HG03565 (cell line): ENCODE data around the gene NDUFC2.
"Not testable (repeated sequence)": the region's sequence is repeated elsewhere in the genome, so short reads cannot be mapped to it uniquely, and the experiment has no call there.

Experiments
- ATAC-seq: cut with Tn5 transposase; IDR thresholded peaks from one replicate; pipeline ENCODE4 v1.9.1; 2021; ENCODE audit warnings: mild to moderate bottlenecking, moderate library complexity; ENCODE audit not compliant: unreplicated experiment

Gene NDUFC2

GRCh38 chr11:78056093-78056492 lies 23.6 kb downstream of the NDUFC2 start:
- ATAC-seq = no peak

- no peak for ATAC-seq
Measured at GRCh38 chr11:78054971-78055370, 24.7 kb downstream of the NDUFC2 start.

DNA sequence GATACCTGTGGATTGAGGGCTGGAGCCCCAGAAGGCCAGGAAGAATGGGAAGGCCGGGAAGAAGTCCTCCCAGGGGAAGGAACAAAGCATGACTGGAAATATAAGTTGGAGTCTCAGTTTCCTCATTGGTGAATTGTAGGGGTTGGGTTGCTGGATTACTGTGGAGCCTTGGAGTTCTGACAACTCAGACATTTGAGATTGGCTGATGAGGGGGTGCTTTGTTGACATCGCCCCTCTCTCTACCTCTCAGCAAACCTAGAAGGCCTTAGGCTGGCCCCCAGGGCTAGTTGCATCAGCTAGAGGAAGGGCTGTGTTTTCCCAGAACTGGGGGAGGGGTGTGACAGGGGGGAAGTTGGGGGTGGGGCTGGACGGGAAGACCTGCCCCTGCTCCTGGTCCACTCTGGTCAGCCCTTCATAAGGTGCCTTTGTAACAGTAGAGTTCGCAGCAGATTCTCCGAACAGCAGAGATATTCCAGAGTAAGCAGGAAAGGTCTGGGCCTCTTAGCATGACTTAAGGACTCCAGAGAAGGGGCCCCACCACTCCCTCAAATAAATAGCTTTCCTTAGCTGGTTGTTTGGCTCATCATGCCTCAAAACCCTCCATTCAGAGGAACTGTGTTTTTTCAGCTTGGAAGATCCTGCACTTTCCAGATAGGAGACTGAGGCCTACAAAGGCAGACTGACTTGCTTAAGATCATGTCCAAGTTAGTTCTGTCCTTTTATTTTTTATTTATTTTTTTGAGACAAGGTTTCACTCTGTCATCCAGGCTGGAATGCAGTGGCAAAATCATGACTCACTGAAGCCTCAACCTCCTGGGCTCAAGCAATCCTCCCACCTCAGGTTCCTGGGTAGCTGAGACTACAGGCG lies 28.5 kb downstream of the NDUFC2 start:
- no peak for ATAC-seq

DNA sequence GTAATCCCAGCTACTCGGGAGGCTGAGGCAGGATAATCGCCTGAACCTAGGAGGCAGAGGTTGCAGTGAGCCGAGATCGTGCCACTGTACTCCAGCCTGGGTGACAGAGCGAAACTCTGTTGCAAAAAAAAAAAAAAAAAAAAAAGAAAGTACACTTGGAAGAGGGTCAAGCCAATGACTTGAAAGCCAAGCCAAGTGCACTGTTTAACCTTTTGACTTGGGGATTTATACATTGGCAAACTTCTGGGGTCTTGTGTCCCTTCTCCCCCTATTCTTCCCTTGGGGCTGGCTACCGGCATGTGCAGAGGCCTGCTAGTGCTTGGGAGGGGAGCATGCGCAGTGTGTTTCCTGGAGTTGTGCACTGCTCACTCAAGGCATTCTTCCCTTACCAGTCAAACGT lies 30.3 kb downstream of the NDUFC2 start:
- ATAC-seq = no peak

DNA sequence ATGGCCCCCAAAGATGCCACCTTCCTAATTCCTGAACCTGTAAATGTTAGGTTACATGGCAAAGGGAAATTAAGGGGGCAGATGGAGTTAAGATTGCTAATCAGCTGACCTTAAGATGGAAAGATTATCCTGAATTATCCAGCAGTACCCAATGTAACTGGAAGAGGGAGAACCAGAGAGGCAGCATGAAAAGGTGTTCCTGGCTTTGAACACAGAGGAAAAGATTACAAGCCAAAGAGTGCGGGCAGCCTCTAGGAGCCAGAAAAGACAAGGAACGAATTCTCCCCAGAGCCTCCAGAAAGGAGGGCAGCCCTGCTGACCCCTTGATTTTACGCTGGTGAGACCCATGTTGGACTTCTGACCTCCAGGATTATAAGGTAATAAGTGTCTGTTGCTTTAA lies 31.1 kb downstream of the NDUFC2 start:
- ATAC-seq = no peak

GRCh38 chr11:78046486-78046854 lies 33.2 kb downstream of the NDUFC2 start:
- ATAC-seq = no peak

- ATAC-seq = no peak
Measured at GRCh38 chr11:78045851-78046485, 33.7 kb downstream of the NDUFC2 start.

DNA sequence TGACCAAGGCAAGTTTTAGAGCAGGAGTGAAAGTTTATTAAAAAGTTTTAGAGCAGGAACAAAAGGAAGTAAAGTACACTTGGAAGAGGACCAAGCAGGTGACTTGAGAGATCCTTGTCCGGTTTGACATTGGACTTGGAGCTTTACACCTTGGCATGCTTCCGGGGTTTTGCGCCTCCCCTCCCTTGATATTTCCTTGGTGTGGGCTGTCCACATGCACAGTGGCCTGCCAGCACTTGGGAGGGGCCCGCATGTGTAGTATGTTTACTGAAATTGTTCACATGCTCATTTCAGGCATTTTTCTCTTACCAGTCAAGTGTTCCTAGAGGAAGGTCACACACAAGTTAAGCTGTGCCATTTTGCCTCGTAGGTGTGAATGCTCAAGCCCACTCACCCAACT lies 35.0 kb downstream of the NDUFC2 start:
- ATAC-seq = no peak

- no peak for ATAC-seq
Measured at GRCh38 chr11:78041843-78042440, 37.7 kb downstream of the NDUFC2 start.

DNA sequence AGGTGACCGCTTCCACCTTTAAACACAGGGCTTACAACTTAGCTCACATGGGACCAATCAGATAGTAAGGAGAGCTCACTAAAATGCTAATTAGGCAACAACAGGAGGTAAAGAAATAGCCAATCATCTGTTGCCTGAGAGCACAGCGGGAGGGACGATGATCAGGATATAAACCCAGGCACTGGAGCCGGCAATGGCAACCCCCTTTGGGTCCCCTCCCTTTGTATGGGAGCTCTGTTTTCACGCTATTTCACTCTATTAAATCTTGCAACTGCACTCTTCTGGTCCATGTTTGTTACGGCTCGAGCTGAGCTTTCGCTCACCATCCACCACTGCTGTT lies 38.3 kb downstream of the NDUFC2 start:
- not testable (repeated sequence) for ATAC-seq

DNA sequence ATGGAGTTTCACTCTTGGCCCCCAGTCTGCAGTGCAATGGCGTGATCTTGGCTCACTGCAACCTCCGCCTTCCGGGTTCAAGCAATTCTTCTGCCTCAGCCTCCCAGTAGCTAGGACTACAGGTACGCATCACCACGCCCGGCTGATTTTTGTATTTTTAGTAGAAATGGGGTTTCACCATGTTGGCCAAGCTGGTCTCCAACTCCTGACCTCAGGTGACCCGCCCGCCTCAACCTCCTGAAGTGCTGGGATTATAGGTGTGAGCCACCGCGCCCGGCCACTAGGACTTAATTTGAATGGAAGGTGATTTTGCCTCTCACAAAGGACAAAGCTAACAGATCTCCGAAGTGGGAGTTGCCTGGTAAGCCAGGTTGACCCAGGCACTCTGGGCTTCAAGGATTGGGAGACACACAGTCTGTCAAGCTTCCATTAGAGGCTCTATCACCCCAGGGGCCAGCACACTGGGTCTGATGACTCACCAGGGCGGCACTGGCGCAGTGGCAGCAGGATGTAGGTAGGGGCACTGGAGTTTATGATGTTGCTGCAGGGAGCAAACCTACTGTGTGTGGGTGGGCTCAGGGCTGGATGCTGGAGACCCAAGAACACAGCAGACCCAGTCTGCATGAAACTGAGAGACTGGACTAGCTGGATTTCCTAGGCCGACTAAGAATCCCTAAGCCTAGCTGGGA lies 38.8 kb downstream of the NDUFC2 start:
- no peak for ATAC-seq

DNA sequence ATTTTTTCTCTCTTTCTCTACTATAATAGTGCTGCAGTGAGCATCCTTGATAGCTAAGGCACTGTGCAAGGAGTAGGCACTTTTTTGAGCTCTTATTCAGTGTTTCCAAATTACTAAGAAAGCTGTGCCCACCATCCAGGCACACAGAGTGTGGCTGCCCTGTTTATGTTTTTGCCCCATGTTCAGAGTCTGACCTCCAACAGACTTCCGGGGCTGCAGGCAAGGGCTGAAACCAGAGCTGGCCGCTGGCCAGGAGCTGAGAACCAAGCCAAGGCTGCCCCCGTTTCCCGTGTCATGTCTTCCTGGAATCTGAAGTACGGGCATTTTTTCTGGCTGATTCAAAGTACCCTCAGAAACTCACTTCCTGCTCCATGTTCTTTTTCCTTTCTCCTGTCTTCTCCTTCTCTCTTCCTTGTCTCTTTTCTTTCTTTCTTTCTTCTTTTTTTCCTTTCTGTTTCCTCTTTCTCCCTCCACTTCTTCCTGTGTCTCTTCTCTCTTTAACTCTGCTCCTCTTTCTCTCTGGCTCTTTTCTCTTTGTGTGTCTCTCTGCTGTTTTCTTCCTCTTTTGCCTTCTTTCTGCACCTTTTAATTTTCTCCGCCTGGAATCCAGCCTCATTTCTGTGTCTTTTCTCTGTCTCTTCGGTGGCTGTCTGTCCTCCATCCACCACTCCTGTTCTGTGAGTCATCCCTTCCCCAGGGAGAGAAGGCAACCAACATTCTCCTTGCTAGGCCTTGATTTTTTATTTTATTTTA lies 39.6 kb downstream of the NDUFC2 start:
- ATAC-seq = no peak

GRCh38 chr11:78039391-78039918 lies 40.2 kb downstream of the NDUFC2 start:
- no peak for ATAC-seq

- no peak for ATAC-seq
Measured at GRCh38 chr11:78038697-78039313, 40.9 kb downstream of the NDUFC2 start.

- ATAC-seq = no peak
Measured at GRCh38 chr11:78037825-78038620, 41.6 kb downstream of the NDUFC2 start.

- ATAC-seq = no peak
Measured at GRCh38 chr11:78037056-78037455, 42.6 kb downstream of the NDUFC2 start.

DNA sequence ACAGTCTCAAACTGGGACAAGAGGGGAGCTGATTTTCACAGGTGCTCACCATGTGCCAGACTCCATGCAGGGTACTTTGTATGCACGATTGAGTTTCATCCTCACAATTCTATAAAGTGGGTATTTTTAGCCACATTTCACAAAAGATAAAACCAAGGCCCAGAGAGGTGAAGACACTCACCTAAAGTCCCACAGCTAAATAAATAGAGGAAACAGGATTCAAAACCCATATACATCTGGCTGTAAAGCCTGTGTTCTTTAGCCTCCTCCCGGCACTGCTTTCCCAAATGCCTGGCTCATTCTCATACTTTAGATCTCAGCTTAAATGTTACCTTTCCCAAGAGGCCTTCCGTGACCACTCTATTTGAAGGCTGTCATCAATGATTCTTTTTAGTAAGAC lies 43.3 kb downstream of the NDUFC2 start:
- ATAC-seq = no peak

DNA sequence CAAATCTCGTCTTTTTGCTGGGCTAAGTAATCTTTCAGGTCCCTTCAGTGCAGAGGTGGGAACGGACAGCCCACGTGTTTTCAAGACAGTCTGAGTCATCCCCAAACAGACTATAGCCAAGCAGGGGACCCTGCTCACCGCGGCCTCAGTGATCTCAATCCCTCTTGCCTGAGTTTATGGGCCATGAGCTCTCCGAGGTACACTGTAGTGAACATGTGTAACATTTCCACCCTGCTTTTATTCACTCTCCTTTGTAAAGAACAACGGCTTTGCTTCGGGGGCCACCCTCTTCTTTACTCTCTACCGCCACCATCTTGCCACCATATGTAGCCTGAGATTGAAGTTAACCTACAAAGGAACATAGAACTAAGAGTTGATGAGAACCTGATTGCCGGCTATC lies 45.0 kb downstream of the NDUFC2 start:
- ATAC-seq = no peak

DNA sequence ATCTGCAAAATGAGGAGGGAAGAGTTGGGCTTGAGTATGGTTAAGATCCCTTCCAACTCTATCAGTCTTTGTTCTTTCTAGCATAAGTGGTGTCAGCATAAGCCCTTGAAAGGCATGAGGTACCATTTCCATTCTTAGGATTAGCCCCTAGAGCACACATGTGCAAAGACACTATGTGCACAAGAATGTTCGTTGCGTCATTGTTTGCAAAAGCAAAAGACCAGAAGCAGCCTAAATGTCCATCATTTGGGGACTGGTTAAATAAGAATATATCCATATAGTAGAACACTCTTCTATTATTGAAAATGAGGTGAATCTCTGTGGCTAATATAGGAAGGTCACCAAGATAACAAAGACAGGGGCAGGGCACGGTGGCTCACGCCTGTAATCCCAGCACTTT lies 46.6 kb downstream of the NDUFC2 start:
- ATAC-seq = no peak
